ENCODE results near the gene TEX264. TPM values are rescaled to one million over a fixed set of nuclear protein-coding genes. Genes with fewer than 3 reads are reported as not detected.

Gene TEX264
- total and polyA plus RNA-seq, 9 donors = 21.4 to 25.4 (median 22.8) TPM

GRCh38 chr3:51673181-51673801 is 2.2 kb downstream of the TEX264 start:
- H3K9me3 ChIP-seq (replicated peaks; ENCODE audit: control insufficient read depth, low read depth, low read length) = no peaks in the 10 kb centered on the region
- no peak overlapping the region for H3K27ac ChIP-seq (ENCODE audit: low read length)
- no peaks in the 10 kb centered on the region for H3K27me3 ChIP-seq (ENCODE audit: control insufficient read depth, insufficient read depth, low read length)
- no CpG with 5 or more reads among the region's 4 CpGs for WGBS (ENCODE audit: insufficient coverage)
- no peak for DNase-seq
- peaks cover 44% of the 10 kb centered on the region for H3K36me3 ChIP-seq (ENCODE audit: control insufficient read depth, insufficient read depth, low read length)
- H3K4me1 ChIP-seq (ENCODE audit: control insufficient read depth, insufficient read depth, low read length) = peaks cover 14% of the 10 kb centered on the region
- H3K4me3 ChIP-seq (ENCODE audit: low read length) = no peak overlapping the region

- peaks cover 14% of the 10 kb centered on the region for H3K4me1 ChIP-seq (ENCODE audit: control insufficient read depth, insufficient read depth, low read length)
- no peaks in the 10 kb centered on the region for H3K27me3 ChIP-seq (ENCODE audit: control insufficient read depth, insufficient read depth, low read length)
- no peak overlapping the region for H3K4me3 ChIP-seq (ENCODE audit: low read length)
- peaks cover 48% of the 10 kb centered on the region for H3K36me3 ChIP-seq (ENCODE audit: control insufficient read depth, insufficient read depth, low read length)
- no peaks in the 10 kb centered on the region for H3K9me3 ChIP-seq (replicated peaks; ENCODE audit: control insufficient read depth, low read depth, low read length)
- no peak overlapping the region for H3K27ac ChIP-seq (ENCODE audit: low read length)
- 91% methylated on average over 11 of the region's 14 CpGs for WGBS (ENCODE audit: insufficient coverage)
- no peak for DNase-seq
Observed at GRCh38 chr3:51673802-51674654, 3.0 kb downstream of the TEX264 start.

- WGBS (ENCODE audit: insufficient coverage) = 100% methylated on average over 1 of the region's 2 CpGs
- Histone ChIP-seq H3K4me1 (ENCODE audit: control insufficient read depth, insufficient read depth, low read length) (peaks cover 15% of the 10 kb centered on the region), H3K27ac (ENCODE audit: low read length) (no peak overlapping the region), H3K9me3 (replicated peaks; ENCODE audit: control insufficient read depth, low read depth, low read length) (no peaks in the 10 kb centered on the region), H3K4me3 (ENCODE audit: low read length) (no peak overlapping the region), H3K27me3 (ENCODE audit: control insufficient read depth, insufficient read depth, low read length) (no peaks in the 10 kb centered on the region), H3K36me3 (ENCODE audit: control insufficient read depth, insufficient read depth, low read length) (peaks cover 52% of the 10 kb centered on the region)
- DNase-seq = no peak
Observed at GRCh38 chr3:51675201-51675611, 4.2 kb downstream of the TEX264 start.

- Histone ChIP-seq H3K4me1 (ENCODE audit: control insufficient read depth, insufficient read depth, low read length) (peaks cover 18% of the 10 kb centered on the region), H3K27me3 (ENCODE audit: control insufficient read depth, insufficient read depth, low read length) (no peaks in the 10 kb centered on the region), H3K4me3 (ENCODE audit: low read length) (no peak overlapping the region), H3K9me3 (replicated peaks; ENCODE audit: control insufficient read depth, low read depth, low read length) (no peaks in the 10 kb centered on the region), H3K36me3 (ENCODE audit: control insufficient read depth, insufficient read depth, low read length) (peaks cover 52% of the 10 kb centered on the region), H3K27ac (ENCODE audit: low read length) (no peak overlapping the region)
- WGBS (ENCODE audit: insufficient coverage) = 100% methylated on average over 1 of the region's 3 CpGs
- DNase-seq = no peak
Observed at GRCh38 chr3:51676102-51676640, 5.1 kb downstream of the TEX264 start.

GRCh38 chr3:51677358-51677757 is 6.3 kb downstream of the TEX264 start:
- WGBS (ENCODE audit: insufficient coverage) = 78% methylated on average over 3 of the region's 3 CpGs
- H3K4me3 ChIP-seq (ENCODE audit: low read length) = no peak overlapping the region
- no peaks in the 10 kb centered on the region for H3K27me3 ChIP-seq (ENCODE audit: control insufficient read depth, insufficient read depth, low read length)
- peaks cover 20% of the 10 kb centered on the region for H3K4me1 ChIP-seq (ENCODE audit: control insufficient read depth, insufficient read depth, low read length)
- peaks cover 52% of the 10 kb centered on the region for H3K36me3 ChIP-seq (ENCODE audit: control insufficient read depth, insufficient read depth, low read length)
- H3K9me3 ChIP-seq (replicated peaks; ENCODE audit: control insufficient read depth, low read depth, low read length) = no peaks in the 10 kb centered on the region
- no peak overlapping the region for H3K27ac ChIP-seq (ENCODE audit: low read length)
- no peak for DNase-seq

GRCh38 chr3:51678186-51678585 is 7.1 kb downstream of the TEX264 start:
- H3K4me3 ChIP-seq (ENCODE audit: low read length) = no peak overlapping the region
- H3K36me3 ChIP-seq (ENCODE audit: control insufficient read depth, insufficient read depth, low read length) = peaks cover 59% of the 10 kb centered on the region
- H3K27ac ChIP-seq (ENCODE audit: low read length) = no peak overlapping the region
- peaks cover 21% of the 10 kb centered on the region for H3K4me1 ChIP-seq (ENCODE audit: control insufficient read depth, insufficient read depth, low read length)
- H3K27me3 ChIP-seq (ENCODE audit: control insufficient read depth, insufficient read depth, low read length) = no peaks in the 10 kb centered on the region
- WGBS (ENCODE audit: insufficient coverage) = no CpG with 5 or more reads among the region's 1 CpG
- no peaks in the 10 kb centered on the region for H3K9me3 ChIP-seq (replicated peaks; ENCODE audit: control insufficient read depth, low read depth, low read length)
- DNase-seq = no peak

- 84% methylated on average over 2 of the region's 2 CpGs for whole genome bisulfite sequencing (ENCODE audit: insufficient coverage)
- H3K4me3 ChIP-seq (ENCODE audit: low read length) = no peak overlapping the region
- H3K4me1 ChIP-seq (ENCODE audit: control insufficient read depth, insufficient read depth, low read length) = peaks cover 25% of the 10 kb centered on the region
- H3K27ac ChIP-seq (ENCODE audit: low read length) = no peak overlapping the region
- H3K9me3 ChIP-seq (replicated peaks; ENCODE audit: control insufficient read depth, low read depth, low read length) = no peaks in the 10 kb centered on the region
- peaks cover 63% of the 10 kb centered on the region for H3K36me3 ChIP-seq (ENCODE audit: control insufficient read depth, insufficient read depth, low read length)
- no peak for DNase-seq
- H3K27me3 ChIP-seq (ENCODE audit: control insufficient read depth, insufficient read depth, low read length) = no peaks in the 10 kb centered on the region
Observed at GRCh38 chr3:51678641-51679040, 7.6 kb downstream of the TEX264 start.

GRCh38 chr3:51679318-51679717 is 8.3 kb downstream of the TEX264 start:
- Histone ChIP-seq H3K36me3 (ENCODE audit: control insufficient read depth, insufficient read depth, low read length) (peaks cover 64% of the 10 kb centered on the region), H3K4me1 (ENCODE audit: control insufficient read depth, insufficient read depth, low read length) (peaks cover 32% of the 10 kb centered on the region), H3K9me3 (replicated peaks; ENCODE audit: control insufficient read depth, low read depth, low read length) (no peaks in the 10 kb centered on the region), H3K4me3 (ENCODE audit: low read length) (no peak overlapping the region), H3K27ac (ENCODE audit: low read length) (no peak overlapping the region), H3K27me3 (ENCODE audit: control insufficient read depth, insufficient read depth, low read length) (no peaks in the 10 kb centered on the region)
- WGBS (ENCODE audit: insufficient coverage) = 98% methylated on average over 4 of the region's 4 CpGs
- DNase-seq = no peak

GRCh38 chr3:51679777-51680176 is 8.7 kb downstream of the TEX264 start:
- H3K27me3 ChIP-seq (ENCODE audit: control insufficient read depth, insufficient read depth, low read length) = no peaks in the 10 kb centered on the region
- DNase-seq = no peak
- peaks cover 64% of the 10 kb centered on the region for H3K36me3 ChIP-seq (ENCODE audit: control insufficient read depth, insufficient read depth, low read length)
- no peaks in the 10 kb centered on the region for H3K9me3 ChIP-seq (replicated peaks; ENCODE audit: control insufficient read depth, low read depth, low read length)
- WGBS (ENCODE audit: insufficient coverage) = 85% methylated on average over 7 of the region's 7 CpGs
- H3K27ac ChIP-seq (ENCODE audit: low read length) = no peak overlapping the region
- no peak overlapping the region for H3K4me3 ChIP-seq (ENCODE audit: low read length)
- peaks cover 32% of the 10 kb centered on the region for H3K4me1 ChIP-seq (ENCODE audit: control insufficient read depth, insufficient read depth, low read length)

- DNase-seq = no peak
- WGBS (ENCODE audit: insufficient coverage) = 82% methylated on average over 6 of the region's 6 CpGs
- Histone ChIP-seq H3K4me1 (ENCODE audit: control insufficient read depth, insufficient read depth, low read length) (peaks cover 32% of the 10 kb centered on the region), H3K27me3 (ENCODE audit: control insufficient read depth, insufficient read depth, low read length) (no peaks in the 10 kb centered on the region), H3K36me3 (ENCODE audit: control insufficient read depth, insufficient read depth, low read length) (peaks cover 64% of the 10 kb centered on the region), H3K9me3 (replicated peaks; ENCODE audit: control insufficient read depth, low read depth, low read length) (no peaks in the 10 kb centered on the region), H3K27ac (ENCODE audit: low read length) (peak overlapping the region; percentile 51), H3K4me3 (ENCODE audit: low read length) (no peak overlapping the region)
Observed at GRCh38 chr3:51680196-51680595, 9.1 kb downstream of the TEX264 start.
